ENCODE data around the gene CACUL1. TPM values are rescaled to one million over a fixed set of nuclear protein-coding genes. Genes with fewer than 3 reads are reported as not detected.
A peak's percentile ranks its signal among the peaks of the same experiment; 100 is the strongest.
"Not testable (repeated sequence)": the region's sequence is repeated elsewhere in the genome, so short reads cannot be mapped to it uniquely, and the experiment has no call there.

The CACUL1 gene
- total and polyA plus RNA-seq, 12 donors: 4.9 to 32.6 (median 24.4) TPM

- no peaks in the 10 kb centered on the region for H3K36me3 ChIP-seq
- H3K9me3 ChIP-seq: peaks cover 0 to 9% (median 0%) of the 10 kb centered on the region in 11 donors
- H3K4me3 ChIP-seq: no peak overlapping the region
- H3K27me3 ChIP-seq: peaks cover 0 to 12% (median 0%) of the 10 kb centered on the region in 7 donors
- peaks cover 0 to 12% (median 0%) of the 10 kb centered on the region in 9 donors for H3K4me1 ChIP-seq
- no peak for DNase-seq
- peak overlapping the region in 2 of 10 donors; percentile 16 to 86 for H3K27ac ChIP-seq
- 75 to 88% methylated on average over 1 of the region's 1 CpG for WGBS, 2 donors
- TF ChIP-seq CTCF (IDR thresholded peaks at IDR 0.05): no peak
- intact Hi-C loops (cut with DNase I): no loop called here
- peak in 7 of 8 donors; percentile 57 to 81 (median 70) for ATAC-seq
Measured at GRCh38 chr10:118792526-118792925, 37.8 kb upstream of the CACUL1 start.

- intact Hi-C loops (cut with DNase I): no loop called here
- 88 to 89% methylated on average over 7 of the region's 7 CpGs for WGBS, 2 donors
- Histone ChIP-seq H3K27ac (peak overlapping the region in 3 of 10 donors; percentile 12 to 86 (median 18)), H3K4me3 (no peak overlapping the region), H3K4me1 (peaks cover 0 to 12% (median 0%) of the 10 kb centered on the region in 9 donors), H3K9me3 (no peaks in the 10 kb centered on the region), H3K36me3 (no peaks in the 10 kb centered on the region), H3K27me3 (peaks cover 0 to 21% (median 4%) of the 10 kb centered on the region in 7 donors)
- DNase-seq (no peak), ATAC-seq (peak in 1 of 8 donors; percentile 37)
- no peak for TF ChIP-seq CTCF (IDR thresholded peaks at IDR 0.05)
Measured at GRCh38 chr10:118790058-118790457, 35.3 kb upstream of the CACUL1 start.

- Histone ChIP-seq H3K4me3 (no peak overlapping the region), H3K27ac (no peak overlapping the region), H3K36me3 (no peaks in the 10 kb centered on the region), H3K27me3 (peaks cover 0 to 12% (median 4%) of the 10 kb centered on the region in 7 donors), H3K4me1 (no peaks in the 10 kb centered on the region), H3K9me3 (no peaks in the 10 kb centered on the region)
- 79 to 80% methylated on average over 5 of the region's 5 CpGs for WGBS, 2 donors
- no peak for DNase-seq
- intact Hi-C loops (cut with DNase I): no loop called here
- no peak for ATAC-seq
- no peak for TF ChIP-seq CTCF (IDR thresholded peaks at IDR 0.05)
Measured at GRCh38 chr10:118785551-118785950, 30.8 kb upstream of the CACUL1 start.

- no peak overlapping the region for H3K27ac ChIP-seq
- WGBS, 2 donors: 85 to 87% methylated on average over 22 to 24 of the region's 24 CpGs
- no peak for TF ChIP-seq CTCF (IDR thresholded peaks at IDR 0.05)
- H3K4me3 ChIP-seq: no peak overlapping the region
- H3K27me3 ChIP-seq: peaks cover 0 to 17% (median 4%) of the 10 kb centered on the region in 7 donors
- H3K4me1 ChIP-seq: no peaks in the 10 kb centered on the region
- ATAC-seq (no peak), DNase-seq (no peak)
- H3K36me3 ChIP-seq: no peaks in the 10 kb centered on the region
- intact Hi-C loops (cut with DNase I): no loop called here
- H3K9me3 ChIP-seq: no peaks in the 10 kb centered on the region
Measured at GRCh38 chr10:118783776-118784545, 29.2 kb upstream of the CACUL1 start.

- DNase-seq; H3K36me3 ChIP-seq; H3K9me3 ChIP-seq; H3K4me3 ChIP-seq; H3K27ac ChIP-seq; H3K4me1 ChIP-seq; intact Hi-C loops (cut with DNase I); ATAC-seq: not testable (repeated sequence)
- peaks cover 0 to 17% (median 4%) of the 10 kb centered on the region in 7 donors for H3K27me3 ChIP-seq
- WGBS, 2 donors: 93 to 95% methylated on average over 20 to 31 of the region's 31 CpGs
Measured at GRCh38 chr10:118782916-118783465, 28.2 kb upstream of the CACUL1 start.
